HG03064 (cell line): Measurements from ENCODE around the gene GPR173.

Experiments
- ATAC-seq: cut with Tn5 transposase; IDR thresholded peaks from one replicate; pipeline ENCODE4 v1.9.1; 2021; ENCODE audit warnings: low read depth; ENCODE audit not compliant: unreplicated experiment

GPR173 gene

GRCh38 chrX:53065104-53065503 is 16.5 kb downstream of the GPR173 start:
- ATAC-seq: no peak

- no peak for ATAC-seq
Observed at GRCh38 chrX:53071064-53071463, 22.5 kb downstream of the GPR173 start.

- ATAC-seq: peak; percentile 76
Observed at GRCh38 chrX:53071604-53072417, 23.2 kb downstream of the GPR173 start.

- ATAC-seq: no peak
Observed at GRCh38 chrX:53072418-53073114, 24.0 kb downstream of the GPR173 start.

GRCh38 chrX:53073115-53073586 is 24.6 kb downstream of the GPR173 start:
- ATAC-seq: no peak

GRCh38 chrX:53075011-53075410 is 26.4 kb downstream of the GPR173 start:
- no peak for ATAC-seq

GRCh38 chrX:53076671-53077070 is 28.1 kb downstream of the GPR173 start:
- ATAC-seq: no peak

- no peak for ATAC-seq
Observed at GRCh38 chrX:53077207-53078197, 28.9 kb downstream of the GPR173 start.

GRCh38 chrX:53078943-53079342 is 30.4 kb downstream of the GPR173 start:
- no peak for ATAC-seq

- ATAC-seq: no peak
Observed at GRCh38 chrX:53080628-53081580, 32.3 kb downstream of the GPR173 start.

- ATAC-seq: peak; percentile 87
Observed at GRCh38 chrX:53081925-53082772, 33.6 kb downstream of the GPR173 start, which contains the start of gene TSPYL2. Gene TSPYL2 (plus strand): TSS chrX:53082367. CDS start chrX:53082499, 132 bp downstream.

- peak; percentile 15 for ATAC-seq
Observed at GRCh38 chrX:53082773-53083616, 34.4 kb downstream of the GPR173 start.

GRCh38 chrX:53084043-53084570 is 35.5 kb downstream of the GPR173 start:
- ATAC-seq: no peak

GRCh38 chrX:53084863-53085262 is 36.3 kb downstream of the GPR173 start:
- ATAC-seq: no peak

GRCh38 chrX:53085661-53086229 is 37.2 kb downstream of the GPR173 start:
- no peak for ATAC-seq

- ATAC-seq: no peak
Observed at GRCh38 chrX:53086464-53086863, 37.9 kb downstream of the GPR173 start.

- ATAC-seq: no peak
Observed at GRCh38 chrX:53087388-53087831, 38.8 kb downstream of the GPR173 start.
